OCI-LY1 (cell line): ENCODE data around the gene KDM1A.

Source experiments
- H2AFZ ChIP-seq: fragments of 200-600 bp; sonication (generic), shearing (Covaris generic); 2 replicates; pipeline ENCODE4 v1.6.0; 2014; ENCODE audit warnings: antibody characterized with exemption, mild to moderate bottlenecking, low read length
- H3F3A ChIP-seq: fragments of 200-600 bp; sonication (generic), shearing (Covaris generic); 2 replicates; pipeline ENCODE4 v1.6.0; 2014; ENCODE audit warnings: mild to moderate bottlenecking, antibody characterized with exemption, low read length, moderate library complexity; ENCODE audit not compliant: insufficient read depth
- H3K27ac ChIP-seq: fragments of 200-600 bp; sonication (generic); 2 replicates; pipeline ENCODE4 v1.5.1; 2014; ENCODE audit warnings: low read length, mixed run types, mild to moderate bottlenecking, low read depth; ENCODE audit not compliant: poor library complexity, severe bottlenecking
- H3K27me3 ChIP-seq: fragments of 200-600 bp; sonication (generic); 2 replicates; pipeline ENCODE4 v1.6.0; 2014; ENCODE audit warnings: antibody characterized with exemption, mild to moderate bottlenecking, low read length, moderate library complexity; ENCODE audit not compliant: insufficient read depth
- H3K36me3 ChIP-seq: fragments of 200-600 bp; sonication (generic); 2 replicates; pipeline ENCODE4 v1.6.1; 2014; ENCODE audit warnings: mild to moderate bottlenecking, antibody characterized with exemption, low read length, moderate library complexity, mixed read lengths; ENCODE audit not compliant: insufficient read depth
- H3K4me1 ChIP-seq: fragments of 200-600 bp; sonication (generic); 2 replicates; pipeline ENCODE4 v1.5.1; 2014; ENCODE audit warnings: mild to moderate bottlenecking, low read length, moderate library complexity; ENCODE audit not compliant: insufficient read depth, severe bottlenecking
- H3K4me2 ChIP-seq: fragments of 200-600 bp; sonication (generic), shearing (Covaris generic); 2 replicates; pipeline ENCODE4 v1.6.1; 2014; ENCODE audit warnings: low read length
- H3K4me3 ChIP-seq: fragments of 200-600 bp; sonication (generic); 2 replicates; pipeline ENCODE4 v1.5.1; 2014; ENCODE audit warnings: low read length, low read depth, mild to moderate bottlenecking, mixed read lengths; ENCODE audit not compliant: poor library complexity, severe bottlenecking
- H3K79me2 ChIP-seq: fragments of 200-600 bp; shearing (Covaris generic); 2 replicates; pipeline ENCODE4 v1.6.1; 2016; ENCODE audit warnings: mixed run types, low read length, mixed read lengths; ENCODE audit not compliant: insufficient read depth
- H3K9ac ChIP-seq: fragments of 200-600 bp; sonication (generic), shearing (Covaris generic); 2 replicates; pipeline ENCODE4 v1.6.1; 2014; ENCODE audit warnings: mild to moderate bottlenecking, low read length, mixed read lengths
- H3K9me2 ChIP-seq: fragments of 200-600 bp; sonication (generic), shearing (Covaris generic); 2 replicates; pipeline ENCODE4 v1.6.1; 2014; ENCODE audit warnings: low read depth, mild to moderate bottlenecking, low read length, mixed read lengths
- H3K9me3 ChIP-seq: fragments of 200-600 bp; shearing (Covaris generic); 2 replicates; pipeline ENCODE4 v1.6.1; 2014; ENCODE audit warnings: low read length, mixed read lengths
- H4K20me1 ChIP-seq: fragments of 200-600 bp; sonication (generic), shearing (Covaris generic); 2 replicates; pipeline ENCODE4 v1.6.0; 2016; ENCODE audit warnings: mild to moderate bottlenecking, low read length; ENCODE audit not compliant: insufficient read depth
- EZH2 ChIP-seq: fragments of 200-600 bp; sonication (generic), shearing (Covaris generic); IDR thresholded peaks from 2 replicates; pipeline ENCODE4 v1.8.0; 2017; ENCODE audit warnings: borderline replicate concordance, mixed run types, mild to moderate bottlenecking, antibody characterized with exemption, low read length, moderate library complexity, mixed read lengths
- TF ChIP-seq, protein P1 (sequence below): fragments of 200-600 bp; sonication (generic), shearing (Covaris generic); IDR thresholded peaks from 2 replicates; pipeline ENCODE4 v1.5.1; 2017; ENCODE audit warnings: mild to moderate bottlenecking, antibody characterized with exemption, low read length, moderate library complexity, mixed read lengths

KDM1A gene

DNA sequence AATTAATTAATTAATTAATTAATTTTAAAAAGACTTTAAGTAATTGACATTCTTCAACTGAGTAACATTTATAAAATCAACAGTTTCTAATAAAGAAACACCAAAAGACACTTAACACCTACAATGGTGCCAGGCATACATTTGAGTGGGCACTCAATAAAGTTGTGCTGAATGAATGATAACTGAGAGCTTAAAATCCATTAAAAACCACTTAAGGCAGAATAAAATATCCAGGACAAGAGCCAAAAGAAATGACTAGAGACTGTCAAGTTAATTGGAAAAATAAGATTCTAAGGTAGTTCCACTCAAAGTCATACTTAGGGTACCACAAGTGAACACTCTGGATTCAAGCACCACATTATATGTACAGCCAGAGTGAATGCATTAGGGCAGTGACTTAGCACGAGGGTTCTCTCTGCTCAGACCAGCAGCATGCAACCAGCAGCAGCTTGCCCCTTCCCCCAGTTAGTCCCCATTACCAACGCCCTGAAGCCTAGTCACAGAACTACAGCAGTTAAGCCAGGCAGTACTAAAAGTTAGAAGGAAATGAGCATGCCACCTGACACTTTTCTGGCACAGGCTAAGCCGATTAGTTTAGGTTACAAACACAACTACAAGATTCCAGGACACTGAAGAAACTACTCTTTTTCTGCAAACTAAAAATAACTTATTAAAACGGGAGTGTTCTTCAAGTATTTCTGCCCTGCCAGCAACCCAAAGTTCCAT is 102.9 kb downstream of the KDM1A start:
- Histone ChIP-seq H3K4me1 (no peaks in the 10 kb centered on the region), H3K4me3 (no peak overlapping the region), H2AFZ (no peak overlapping the region), H3K27ac (no peak overlapping the region), H3K4me2 (no peak overlapping the region), H3K79me2 (no peaks in the 10 kb centered on the region), H3F3A (no peaks in the 10 kb centered on the region), H3K27me3 (no peaks in the 10 kb centered on the region), H3K9ac (no peak overlapping the region), H3K9me3 (no peaks in the 10 kb centered on the region), H3K36me3 (no peaks in the 10 kb centered on the region), H3K9me2 (no peaks in the 10 kb centered on the region), H4K20me1 (no peaks in the 10 kb centered on the region)
- TF ChIP-seq, protein P1, sequence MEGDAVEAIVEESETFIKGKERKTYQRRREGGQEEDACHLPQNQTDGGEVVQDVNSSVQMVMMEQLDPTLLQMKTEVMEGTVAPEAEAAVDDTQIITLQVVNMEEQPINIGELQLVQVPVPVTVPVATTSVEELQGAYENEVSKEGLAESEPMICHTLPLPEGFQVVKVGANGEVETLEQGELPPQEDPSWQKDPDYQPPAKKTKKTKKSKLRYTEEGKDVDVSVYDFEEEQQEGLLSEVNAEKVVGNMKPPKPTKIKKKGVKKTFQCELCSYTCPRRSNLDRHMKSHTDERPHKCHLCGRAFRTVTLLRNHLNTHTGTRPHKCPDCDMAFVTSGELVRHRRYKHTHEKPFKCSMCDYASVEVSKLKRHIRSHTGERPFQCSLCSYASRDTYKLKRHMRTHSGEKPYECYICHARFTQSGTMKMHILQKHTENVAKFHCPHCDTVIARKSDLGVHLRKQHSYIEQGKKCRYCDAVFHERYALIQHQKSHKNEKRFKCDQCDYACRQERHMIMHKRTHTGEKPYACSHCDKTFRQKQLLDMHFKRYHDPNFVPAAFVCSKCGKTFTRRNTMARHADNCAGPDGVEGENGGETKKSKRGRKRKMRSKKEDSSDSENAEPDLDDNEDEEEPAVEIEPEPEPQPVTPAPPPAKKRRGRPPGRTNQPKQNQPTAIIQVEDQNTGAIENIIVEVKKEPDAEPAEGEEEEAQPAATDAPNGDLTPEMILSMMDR = no peak
- TF ChIP-seq EZH2 = no peak

DNA sequence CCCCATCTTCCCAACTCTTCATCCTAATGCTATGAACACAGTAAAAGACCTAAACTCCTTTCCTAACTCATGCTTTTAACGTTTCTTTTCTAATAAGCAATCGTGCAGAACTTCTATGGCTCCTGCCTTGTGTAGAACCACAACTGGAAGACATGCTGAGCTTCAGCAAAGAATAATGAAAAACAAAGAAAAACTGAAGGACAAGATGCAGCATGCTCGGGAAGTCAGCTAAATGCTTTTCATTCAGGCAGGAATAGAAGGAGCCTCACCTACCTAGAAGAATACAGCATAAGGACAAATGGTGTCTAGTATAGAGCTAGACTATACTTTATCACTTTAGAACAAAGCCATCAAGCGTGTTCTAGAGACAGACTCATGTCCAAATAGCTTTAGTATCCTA is 103.5 kb downstream of the KDM1A start:
- no peak overlapping the region for H3K27ac ChIP-seq
- no peak for TF ChIP-seq EZH2
- TF ChIP-seq, protein P1 = no peak

DNA sequence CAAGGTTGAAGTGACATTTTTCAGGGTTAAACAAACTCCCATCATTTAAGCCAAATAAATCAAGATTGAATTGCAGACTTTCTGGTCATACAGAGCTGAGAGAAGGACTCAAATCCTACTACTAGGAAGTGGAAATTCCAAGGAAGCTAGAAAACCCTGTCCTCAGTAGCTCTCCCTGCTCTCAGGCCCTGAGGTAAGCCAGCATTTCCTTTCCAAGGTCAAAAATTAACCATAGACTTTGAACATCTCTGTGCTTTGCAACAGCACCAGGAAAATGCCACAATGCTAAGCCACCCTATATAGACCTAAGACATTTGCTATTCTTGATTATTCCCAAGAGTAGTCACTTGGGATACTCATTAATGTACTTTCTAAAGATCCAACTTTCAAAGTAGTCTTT is 104.3 kb downstream of the KDM1A start:
- Histone ChIP-seq H3K4me3 (no peak overlapping the region), H2AFZ (no peak overlapping the region), H3K4me1 (no peaks in the 10 kb centered on the region), H3K79me2 (no peaks in the 10 kb centered on the region), H3F3A (no peaks in the 10 kb centered on the region), H4K20me1 (no peaks in the 10 kb centered on the region), H3K27me3 (no peaks in the 10 kb centered on the region), H3K4me2 (no peak overlapping the region), H3K9ac (no peak overlapping the region), H3K9me2 (no peaks in the 10 kb centered on the region), H3K9me3 (no peaks in the 10 kb centered on the region), H3K36me3 (no peaks in the 10 kb centered on the region), H3K27ac (no peak overlapping the region)
- TF ChIP-seq, protein P1 = no peak
- TF ChIP-seq EZH2 = no peak

More for the DNA sequence above, 103.5 kb downstream of the KDM1A start:
- Histone ChIP-seq H3F3A (no peaks in the 10 kb centered on the region), H3K4me1 (no peaks in the 10 kb centered on the region), H3K36me3 (no peaks in the 10 kb centered on the region), H3K4me2 (no peak overlapping the region), H3K9me2 (no peaks in the 10 kb centered on the region), H2AFZ (no peak overlapping the region), H4K20me1 (no peaks in the 10 kb centered on the region), H3K9me3 (no peaks in the 10 kb centered on the region), H3K79me2 (no peaks in the 10 kb centered on the region), H3K4me3 (no peak overlapping the region), H3K9ac (no peak overlapping the region), H3K27me3 (no peaks in the 10 kb centered on the region)
